Activated CD4-positive, alpha-beta T cell treated with anti-CD3 and anti-CD28 coated beads for 1 hour (primary cell): Measurements from ENCODE around the gene PEX7.
"Not testable (repeated sequence)": the region's sequence is repeated elsewhere in the genome, so short reads cannot be mapped to it uniquely, and the experiment has no call there.

Experiments used
- DNase-seq: peaks from one replicate; pipeline ENCODE4 v3.0.0-alpha.2; 2020

Gene PEX7

GRCh38 chr6:136822376-136823127 lies at the start of gene PEX7:
PEX7 (plus strand) TSS chr6:136822592; CDS start chr6:136822666, 74 bp downstream.
- DNase-seq, result peak; percentile 77

GRCh38 chr6:136772685-136773472 lies 49.5 kb upstream of the PEX7 start:
- DNase-seq, result no peak

- DNase-seq, result no peak
Measured at GRCh38 chr6:136773473-136773796, 49.0 kb upstream of the PEX7 start.

DNA sequence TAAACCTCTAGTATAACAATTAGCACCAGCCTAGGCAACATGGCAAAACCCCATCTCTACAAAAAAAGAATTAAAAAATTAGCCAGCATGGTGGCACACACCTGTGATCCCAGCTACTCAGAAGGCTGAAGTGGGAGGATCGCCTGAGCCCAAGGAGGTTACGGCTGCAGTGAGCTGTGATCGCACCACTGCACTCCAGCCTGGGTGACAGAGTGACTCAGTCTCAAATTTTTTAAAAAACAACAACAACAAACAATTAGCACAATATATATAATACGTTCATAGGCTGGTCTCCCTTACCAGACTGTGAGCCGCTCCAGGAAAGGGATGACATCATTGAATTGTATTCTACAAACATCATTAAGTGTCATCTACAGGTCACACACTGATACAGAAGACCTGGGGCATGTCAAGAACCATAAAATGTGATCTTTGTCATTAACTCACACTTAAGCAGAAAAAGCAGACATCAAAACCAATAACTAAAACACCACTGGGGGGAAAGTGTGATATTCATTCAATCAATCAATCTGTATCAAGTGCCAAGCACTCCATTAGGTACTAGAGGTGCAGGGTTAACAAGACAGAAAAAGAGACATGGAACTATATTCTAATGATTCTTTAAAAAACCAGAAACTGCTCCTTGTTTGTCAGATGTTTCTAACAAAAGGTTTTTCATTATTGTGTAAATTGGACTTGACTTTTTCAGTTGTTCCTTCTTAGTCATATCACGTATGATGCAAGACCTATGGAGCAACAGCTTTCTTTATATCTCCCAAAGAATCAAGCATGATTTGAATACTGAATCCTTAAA lies 48.0 kb upstream of the PEX7 start:
- DNase-seq, result no peak

- no peak for DNase-seq
Measured at GRCh38 chr6:136775081-136775480, 47.3 kb upstream of the PEX7 start.

DNA sequence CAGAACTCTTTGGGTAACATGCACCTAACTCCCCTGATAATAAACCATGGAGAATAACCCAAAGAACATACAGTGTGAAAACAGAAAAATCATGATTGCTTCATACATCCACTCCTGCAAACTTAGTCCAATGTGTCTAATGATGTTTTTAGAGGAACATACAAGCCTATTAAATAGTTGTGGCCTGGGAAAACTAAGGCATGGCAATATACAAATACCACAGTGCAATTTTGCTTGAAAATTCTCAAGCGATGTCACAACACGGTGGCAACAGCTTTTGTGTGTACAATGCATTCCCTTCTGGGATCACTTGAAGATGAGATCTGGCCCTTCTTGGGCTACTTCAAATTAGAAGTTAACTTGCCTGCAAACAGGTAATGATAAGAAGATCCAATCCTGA lies 46.8 kb upstream of the PEX7 start:
- DNase-seq, result no peak

DNA sequence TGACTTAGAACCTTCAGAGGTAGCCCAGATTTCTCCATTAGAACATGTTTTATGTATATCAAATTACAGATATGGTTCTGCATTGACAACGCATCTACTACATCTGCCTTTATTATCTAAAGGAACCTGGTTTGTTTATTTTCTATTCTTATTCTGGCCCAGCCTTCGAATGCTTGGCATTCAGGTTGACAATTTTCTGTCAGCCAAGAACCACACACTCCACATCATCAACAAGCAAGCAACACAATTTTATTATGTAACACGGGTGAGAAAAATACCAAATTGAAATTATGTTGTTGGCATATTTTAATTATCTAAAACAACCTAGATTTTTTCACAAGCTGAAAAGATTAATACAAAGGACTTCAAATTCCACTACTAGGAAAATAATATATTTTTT lies 44.7 kb upstream of the PEX7 start:
- DNase-seq, result no peak

GRCh38 chr6:136779682-136780081 lies 42.7 kb upstream of the PEX7 start:
- DNase-seq, result no peak

DNA sequence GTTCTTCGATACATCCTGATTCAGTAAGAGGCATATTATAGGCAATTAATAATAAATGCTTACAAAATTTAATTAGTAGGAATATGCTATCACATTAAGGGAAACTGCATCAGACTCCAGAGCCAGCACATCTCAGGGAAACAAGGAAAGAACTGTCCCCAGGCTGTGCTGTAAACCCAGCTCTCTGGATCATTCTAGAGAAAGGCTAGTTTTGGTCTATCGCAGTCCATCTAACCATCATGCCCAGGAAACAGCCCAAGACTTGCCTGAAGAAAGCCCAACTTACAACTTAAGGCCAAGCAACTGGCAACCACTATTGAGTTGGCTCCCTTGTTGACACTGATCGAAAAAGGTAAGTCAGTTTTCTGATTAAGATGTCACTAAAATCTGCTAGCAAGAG lies 41.4 kb upstream of the PEX7 start:
- no peak for DNase-seq

GRCh38 chr6:136782021-136782770 lies 40.2 kb upstream of the PEX7 start:
- DNase-seq, result no peak

GRCh38 chr6:136783021-136783420 lies 39.4 kb upstream of the PEX7 start:
- DNase-seq, result no peak

DNA sequence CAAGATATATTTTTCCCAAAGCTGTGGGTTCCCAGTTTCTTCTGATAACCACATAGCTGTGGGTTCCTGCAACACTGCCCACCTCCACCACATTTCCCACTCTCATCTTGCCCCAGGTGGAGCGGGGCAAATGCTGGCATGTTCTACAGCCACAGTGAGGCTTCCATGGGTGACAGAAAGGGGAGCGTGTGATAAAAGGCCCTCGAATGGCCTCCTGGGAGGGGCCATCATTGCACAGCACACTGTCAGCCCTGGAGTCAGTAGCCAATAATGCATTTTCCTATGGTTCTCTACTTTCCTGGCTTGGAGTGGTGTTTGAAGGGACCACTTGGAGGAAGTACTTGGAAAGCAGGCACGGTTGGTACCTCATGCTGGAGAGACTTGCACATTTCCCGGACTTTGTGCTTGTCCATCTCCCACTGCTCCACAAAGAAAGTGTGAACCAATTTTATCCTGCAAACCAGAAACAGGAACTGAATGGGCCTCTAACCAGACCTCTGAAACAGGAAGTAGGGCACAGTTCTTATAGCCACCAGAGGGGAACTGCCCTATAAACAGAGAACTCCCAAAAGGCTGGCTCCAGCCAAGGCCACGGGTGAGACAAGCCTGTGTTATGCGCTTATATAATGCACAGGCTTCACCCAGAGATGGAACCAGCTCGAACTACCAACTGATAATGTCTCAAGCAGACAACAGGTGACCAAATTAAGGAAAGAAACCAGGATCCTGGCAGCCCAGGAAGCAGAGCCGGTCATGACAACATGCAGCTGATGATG lies 38.7 kb upstream of the PEX7 start:
- no peak for DNase-seq

DNA sequence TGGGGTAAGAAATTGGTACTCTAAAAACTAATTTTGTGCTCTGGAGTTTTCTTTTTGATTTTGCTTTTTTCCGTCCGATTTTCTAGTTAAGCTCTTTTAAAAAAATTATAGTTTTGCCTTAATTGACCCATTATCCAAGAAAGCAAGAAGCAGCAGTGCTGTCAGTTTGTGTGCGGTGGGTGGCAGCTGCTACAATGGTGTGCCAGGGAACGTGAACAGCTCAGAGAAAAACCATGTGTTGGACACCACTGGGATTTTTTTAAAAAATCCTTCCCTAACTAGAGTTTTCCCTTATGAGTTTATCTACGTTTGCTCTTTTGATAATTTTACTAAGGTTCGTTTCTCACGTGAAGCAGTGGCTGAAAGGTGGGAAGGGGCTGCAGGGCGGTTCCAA lies 38.1 kb upstream of the PEX7 start:
- DNase-seq, result no peak

- DNase-seq, result no peak
Measured at GRCh38 chr6:136784910-136785746, 37.3 kb upstream of the PEX7 start.

DNA sequence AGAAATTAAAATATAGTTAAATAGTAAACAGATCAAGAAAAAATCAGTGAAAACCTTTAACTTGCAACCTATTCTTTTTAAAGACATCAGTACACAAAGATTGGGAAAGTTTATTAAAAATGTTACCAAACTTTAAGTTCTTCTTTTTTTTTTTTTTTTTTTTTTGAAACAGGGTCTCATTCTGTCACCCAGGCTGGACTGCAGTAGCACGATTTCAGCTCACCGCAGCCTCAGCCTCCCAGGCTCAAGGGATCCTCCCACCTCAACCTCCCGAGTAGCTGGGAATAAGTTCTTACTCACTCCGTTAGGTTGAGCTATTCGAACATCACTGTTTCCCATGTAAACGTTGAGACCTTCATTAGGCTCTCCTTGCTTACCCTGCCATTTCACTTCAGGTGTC lies 35.7 kb upstream of the PEX7 start:
- no peak for DNase-seq

DNA sequence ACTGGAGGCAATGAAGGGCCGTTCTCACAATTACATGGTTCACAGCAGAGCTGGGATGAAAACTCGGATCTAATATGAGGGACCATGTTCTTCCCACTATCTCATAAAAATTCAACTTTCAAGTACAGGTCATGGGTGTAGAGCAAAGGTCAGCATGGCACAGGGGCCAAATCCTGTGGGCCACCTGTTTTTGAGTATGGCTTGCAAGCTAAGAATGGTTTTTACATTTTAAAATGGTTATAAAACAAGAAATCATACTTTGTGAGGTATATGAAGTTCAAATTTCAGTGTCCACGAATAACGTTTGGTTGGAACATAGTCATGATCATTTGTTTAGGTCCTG lies 34.7 kb upstream of the PEX7 start:
- no peak for DNase-seq

GRCh38 chr6:136788069-136788902 lies 34.1 kb upstream of the PEX7 start:
- no peak for DNase-seq

DNA sequence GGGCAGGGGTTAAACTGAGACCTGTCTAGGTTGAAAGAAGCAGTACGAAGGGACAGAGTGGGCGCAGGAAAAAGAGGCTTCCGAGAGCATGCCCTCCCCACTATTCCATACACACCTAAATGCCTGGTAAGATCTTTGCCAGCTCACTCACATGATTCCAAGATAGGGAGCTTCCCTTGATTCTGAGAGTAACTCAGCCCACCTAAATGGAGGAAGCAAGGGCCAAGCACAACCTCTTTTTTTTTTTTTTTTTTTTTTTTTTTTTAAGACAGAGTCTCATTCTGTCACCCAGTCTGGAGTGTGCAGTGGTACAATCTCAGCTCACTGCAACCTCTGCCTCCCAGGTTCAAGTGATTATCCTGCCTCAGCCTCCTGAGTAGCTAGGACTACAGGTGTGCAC lies 33.0 kb upstream of the PEX7 start:
- not testable (repeated sequence) for DNase-seq

DNA sequence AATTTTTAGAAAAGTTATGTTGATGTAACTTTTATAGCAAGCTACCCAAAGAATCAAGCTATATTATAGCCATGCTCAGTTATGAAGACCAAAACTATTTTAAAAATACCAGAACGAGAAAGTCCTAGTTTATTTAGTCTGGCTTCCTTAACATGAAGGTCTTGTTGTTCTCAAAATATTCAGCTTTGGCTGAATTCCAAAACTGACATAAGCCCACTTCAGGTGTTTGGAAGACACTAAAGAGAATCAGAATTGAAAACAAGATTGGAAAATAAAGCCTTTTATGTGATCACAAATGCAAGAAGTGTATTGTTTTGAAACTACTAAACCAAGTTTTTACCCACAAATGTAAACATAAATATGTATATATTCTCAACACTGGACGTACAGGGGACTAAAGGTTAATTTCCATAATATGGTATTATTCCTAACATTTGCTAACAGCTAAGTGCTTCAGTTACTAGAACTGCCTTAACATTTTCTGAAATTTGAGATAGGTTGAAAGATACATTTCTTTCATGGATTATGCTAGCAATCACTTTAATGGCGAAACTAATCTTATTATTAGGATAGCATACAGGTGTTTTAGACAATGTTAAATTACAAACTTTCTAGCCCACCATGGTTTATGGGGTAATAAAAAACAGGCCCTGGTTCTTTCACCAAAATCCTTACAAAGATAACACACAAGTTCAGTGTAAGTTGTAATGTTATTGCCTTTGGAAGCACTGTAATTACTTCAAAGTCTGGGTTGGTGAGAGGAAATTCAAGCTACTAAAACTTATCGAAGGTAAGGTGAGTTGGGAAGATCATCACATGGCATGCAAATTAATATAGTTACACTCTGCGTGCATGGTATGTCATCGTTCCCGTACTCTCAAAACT lies 31.7 kb upstream of the PEX7 start:
- DNase-seq, result no peak
